H1 (cell line): ENCODE results near the gene MACROD2.

Experiments
- EZH2 ChIP-seq: fragments of 200-600 bp; sonication (generic); IDR thresholded peaks from 2 replicates; pipeline ENCODE4 v1.7.1; 2012; ENCODE audit warnings: low read depth, mild to moderate bottlenecking, moderate library complexity, low read length, inconsistent platforms; ENCODE audit not compliant: severe bottlenecking
- KDM1A ChIP-seq: fragments of 200-600, 300-600 bp; sonication (generic); IDR thresholded peaks from 2 replicates; pipeline ENCODE4 v1.7.1; 2016; ENCODE audit warnings: mild to moderate bottlenecking, low read length, borderline replicate concordance
- MAFK ChIP-seq: IDR thresholded peaks from 2 replicates; pipeline ENCODE4 v1.6.1; 2012; ENCODE audit warnings: low read depth, mild to moderate bottlenecking, improper control_type of control experiment, low read length
- SP1 ChIP-seq: IDR thresholded peaks from 2 replicates; pipeline ENCODE4 v1.6.1; 2011; ENCODE audit warnings: low read depth, low read length
- TF ChIP-seq, protein P1 (sequence below): IDR thresholded peaks from 2 replicates; pipeline ENCODE4 v1.6.1; 2011; ENCODE audit warnings: low read length, improper control_type of control experiment
- TF ChIP-seq, protein P2 (sequence below), 3 experiments: IDR thresholded peaks; 1 replicate in 2 of 3; 2 replicates in 1 of 3; pipeline versions ENCODE4 v1.5.1 to v1.6.1; 2011; ENCODE audit warnings: low read length in 3 of 3, mild to moderate bottlenecking in 3 of 3, inconsistent platforms in 2 of 3, low read depth in 1 of 3, moderate library complexity in 1 of 3; ENCODE audit not compliant: insufficient read depth in 1 of 3; ENCODE audit errors: control extremely low read depth in 1 of 3

DNA sequence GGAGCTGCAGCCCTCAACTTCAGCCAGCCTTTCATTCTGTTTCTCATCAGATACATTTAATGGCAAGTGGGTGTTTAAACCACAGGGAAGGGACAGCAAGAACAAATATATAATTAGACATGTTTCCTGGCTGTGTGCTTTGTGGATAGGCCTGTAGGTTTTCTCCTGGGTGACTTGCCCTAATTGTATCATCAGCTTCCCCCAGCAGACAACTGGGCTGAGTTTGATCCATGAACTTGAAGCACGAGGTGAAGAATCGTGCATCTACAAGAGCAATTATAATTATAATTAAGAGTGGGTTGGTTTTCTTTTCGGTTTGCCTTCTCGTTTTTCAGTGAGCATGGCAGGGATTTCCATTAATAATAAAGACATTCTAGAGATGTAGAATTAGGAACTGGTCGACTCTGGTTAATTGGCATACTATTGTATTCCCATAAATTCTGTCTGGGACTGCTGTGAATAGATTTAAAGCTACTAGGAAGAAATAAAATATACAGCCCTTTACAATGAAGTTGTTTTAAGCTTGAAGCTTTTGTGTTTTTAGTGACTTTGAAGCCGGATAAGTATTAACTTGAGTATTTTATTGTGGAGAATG, 1525.7 kb downstream of the MACROD2 start:
- no peak for TF ChIP-seq SP1
- TF ChIP-seq, protein P1, sequence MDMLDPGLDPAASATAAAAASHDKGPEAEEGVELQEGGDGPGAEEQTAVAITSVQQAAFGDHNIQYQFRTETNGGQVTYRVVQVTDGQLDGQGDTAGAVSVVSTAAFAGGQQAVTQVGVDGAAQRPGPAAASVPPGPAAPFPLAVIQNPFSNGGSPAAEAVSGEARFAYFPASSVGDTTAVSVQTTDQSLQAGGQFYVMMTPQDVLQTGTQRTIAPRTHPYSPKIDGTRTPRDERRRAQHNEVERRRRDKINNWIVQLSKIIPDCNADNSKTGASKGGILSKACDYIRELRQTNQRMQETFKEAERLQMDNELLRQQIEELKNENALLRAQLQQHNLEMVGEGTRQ = no peak
- TF ChIP-seq, protein P2, sequence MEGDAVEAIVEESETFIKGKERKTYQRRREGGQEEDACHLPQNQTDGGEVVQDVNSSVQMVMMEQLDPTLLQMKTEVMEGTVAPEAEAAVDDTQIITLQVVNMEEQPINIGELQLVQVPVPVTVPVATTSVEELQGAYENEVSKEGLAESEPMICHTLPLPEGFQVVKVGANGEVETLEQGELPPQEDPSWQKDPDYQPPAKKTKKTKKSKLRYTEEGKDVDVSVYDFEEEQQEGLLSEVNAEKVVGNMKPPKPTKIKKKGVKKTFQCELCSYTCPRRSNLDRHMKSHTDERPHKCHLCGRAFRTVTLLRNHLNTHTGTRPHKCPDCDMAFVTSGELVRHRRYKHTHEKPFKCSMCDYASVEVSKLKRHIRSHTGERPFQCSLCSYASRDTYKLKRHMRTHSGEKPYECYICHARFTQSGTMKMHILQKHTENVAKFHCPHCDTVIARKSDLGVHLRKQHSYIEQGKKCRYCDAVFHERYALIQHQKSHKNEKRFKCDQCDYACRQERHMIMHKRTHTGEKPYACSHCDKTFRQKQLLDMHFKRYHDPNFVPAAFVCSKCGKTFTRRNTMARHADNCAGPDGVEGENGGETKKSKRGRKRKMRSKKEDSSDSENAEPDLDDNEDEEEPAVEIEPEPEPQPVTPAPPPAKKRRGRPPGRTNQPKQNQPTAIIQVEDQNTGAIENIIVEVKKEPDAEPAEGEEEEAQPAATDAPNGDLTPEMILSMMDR (IDR thresholded peaks at IDR 0.05; ENCODE audit: control extremely low read depth in 1 of 3, insufficient read depth in 1 of 3, low read depth in 1 of 3, low read length in 3 of 3) = no peak
- no peak for TF ChIP-seq KDM1A
- TF ChIP-seq EZH2 = no peak
- no peak for TF ChIP-seq MAFK
